Astrocyte of the hippocampus (primary cell): ENCODE data around the gene INPP5B.

Experiments
- DNase-seq: peaks from one replicate; pipeline ENCODE4 v3.0.0; 2011; ENCODE audit warnings: low read depth, low spot score

INPP5B gene

DNA sequence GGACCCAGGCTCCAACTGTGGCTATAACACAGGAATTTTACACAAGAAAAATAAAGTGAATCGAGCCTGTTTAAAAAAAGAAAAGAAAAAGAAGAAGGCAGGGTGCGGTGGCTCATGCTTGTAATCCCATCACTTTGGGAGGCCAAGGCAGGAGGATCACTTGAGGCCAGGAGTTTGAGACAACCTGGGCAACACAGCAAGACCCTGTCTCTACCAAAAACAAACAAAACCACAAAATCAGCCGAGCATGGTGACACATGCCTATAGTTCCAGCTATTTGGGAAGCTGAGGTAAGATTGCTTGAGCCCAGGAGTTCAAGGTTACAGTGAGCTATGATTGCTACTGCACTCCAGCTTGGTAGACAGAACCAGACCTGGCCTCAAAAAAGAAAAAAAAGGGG is 105.2 kb downstream of the INPP5B start:
- no peak for DNase-seq

DNA sequence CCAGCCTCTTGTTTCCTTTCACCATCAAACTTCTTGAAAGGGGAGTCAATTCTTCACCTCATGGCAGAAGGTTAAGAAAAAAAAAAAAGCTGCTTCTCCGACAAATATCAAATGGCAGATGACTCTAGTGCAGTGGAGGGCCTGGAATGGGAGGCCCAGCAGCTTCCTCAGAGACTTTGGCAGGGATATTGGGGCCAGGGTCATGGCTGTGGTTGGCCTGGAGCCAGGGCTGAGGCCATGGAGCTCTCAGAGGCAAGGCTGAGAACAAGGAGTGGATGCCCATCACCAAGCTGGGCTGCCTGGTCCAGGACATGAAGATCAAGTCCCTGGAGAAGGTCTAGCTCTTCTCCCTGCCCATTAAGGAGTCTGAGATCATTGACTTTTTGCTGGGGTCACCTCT is 106.1 kb downstream of the INPP5B start:
- no peak for DNase-seq

- DNase-seq: no peak
Observed at GRCh38 chr1:37839676-37840075, 107.2 kb downstream of the INPP5B start.

DNA sequence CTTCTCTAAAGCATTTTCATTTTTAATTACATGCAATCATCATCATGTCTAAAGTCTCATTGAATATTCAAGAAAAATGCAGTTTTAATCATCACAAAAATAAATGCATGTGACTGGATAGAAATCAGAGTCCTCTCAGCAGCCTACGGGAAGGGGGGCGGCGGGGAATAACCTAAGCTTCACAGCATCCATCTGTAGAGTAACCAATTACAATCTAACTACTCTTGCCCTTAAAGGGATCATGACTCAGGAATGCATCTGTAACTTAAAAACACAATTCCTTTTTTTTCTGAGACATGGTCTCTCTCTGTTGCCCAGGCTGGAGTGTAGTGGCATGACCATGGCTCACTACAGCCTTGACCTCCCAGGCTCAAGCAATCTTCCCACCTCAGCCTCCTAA is 110.1 kb downstream of the INPP5B start:
- no peak for DNase-seq

- no peak for DNase-seq
Observed at GRCh38 chr1:37831809-37832208, 115.0 kb downstream of the INPP5B start.

- DNase-seq: peak; percentile 17
Observed at GRCh38 chr1:37831109-37831508, 115.7 kb downstream of the INPP5B start.

DNA sequence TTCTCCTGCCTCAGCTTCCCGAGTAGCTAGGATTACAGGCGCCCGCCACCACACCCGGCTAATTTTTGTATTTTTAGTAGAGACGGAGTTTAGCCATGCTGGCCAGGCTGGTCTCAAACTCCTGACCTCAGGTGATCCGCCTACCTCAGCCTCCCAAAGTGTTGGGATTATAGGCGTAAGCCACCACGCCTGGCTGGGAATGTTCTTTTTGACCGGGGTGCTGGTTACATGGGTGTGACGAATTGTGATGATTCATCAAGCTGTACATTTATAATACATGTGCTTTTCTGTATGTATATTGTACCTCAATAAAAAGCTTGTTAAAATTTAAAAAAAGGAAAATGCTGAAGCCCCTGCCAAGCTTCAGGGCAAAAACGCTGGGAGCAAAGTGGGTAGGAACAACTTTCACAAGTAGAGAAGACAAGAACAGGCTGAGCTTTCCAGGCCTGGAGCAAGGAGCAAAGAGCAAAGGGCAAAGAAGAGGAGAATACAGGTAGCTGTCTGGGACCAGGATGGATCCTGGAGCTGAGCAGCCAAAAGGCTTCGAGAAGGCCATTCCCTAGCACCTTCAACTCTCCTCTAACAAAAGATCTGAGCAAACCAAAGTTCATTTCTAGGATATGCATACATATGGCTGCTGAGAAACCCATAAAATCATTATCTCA is 118.3 kb downstream of the INPP5B start:
- no peak for DNase-seq

GRCh38 chr1:37825506-37825905 is 121.3 kb downstream of the INPP5B start:
- DNase-seq: no peak

DNA sequence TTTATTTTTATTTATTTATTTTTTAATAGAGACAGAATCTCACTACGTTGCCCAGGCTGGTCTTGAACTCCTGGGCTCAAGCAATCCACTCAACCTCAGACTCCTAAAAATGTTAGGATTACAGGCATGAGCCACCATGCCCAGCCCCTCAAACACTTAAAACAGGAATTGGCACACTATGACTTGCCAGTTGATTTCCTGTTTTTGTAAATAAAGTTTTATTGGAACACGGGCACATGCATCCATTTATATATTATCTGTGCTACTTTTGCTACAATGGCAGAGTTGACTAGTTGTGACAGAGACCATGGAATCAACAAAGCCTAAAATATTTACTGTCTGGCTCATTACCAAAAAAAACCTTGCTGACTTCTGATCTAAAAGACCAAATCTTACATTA is 122.9 kb downstream of the INPP5B start:
- no peak for DNase-seq

DNA sequence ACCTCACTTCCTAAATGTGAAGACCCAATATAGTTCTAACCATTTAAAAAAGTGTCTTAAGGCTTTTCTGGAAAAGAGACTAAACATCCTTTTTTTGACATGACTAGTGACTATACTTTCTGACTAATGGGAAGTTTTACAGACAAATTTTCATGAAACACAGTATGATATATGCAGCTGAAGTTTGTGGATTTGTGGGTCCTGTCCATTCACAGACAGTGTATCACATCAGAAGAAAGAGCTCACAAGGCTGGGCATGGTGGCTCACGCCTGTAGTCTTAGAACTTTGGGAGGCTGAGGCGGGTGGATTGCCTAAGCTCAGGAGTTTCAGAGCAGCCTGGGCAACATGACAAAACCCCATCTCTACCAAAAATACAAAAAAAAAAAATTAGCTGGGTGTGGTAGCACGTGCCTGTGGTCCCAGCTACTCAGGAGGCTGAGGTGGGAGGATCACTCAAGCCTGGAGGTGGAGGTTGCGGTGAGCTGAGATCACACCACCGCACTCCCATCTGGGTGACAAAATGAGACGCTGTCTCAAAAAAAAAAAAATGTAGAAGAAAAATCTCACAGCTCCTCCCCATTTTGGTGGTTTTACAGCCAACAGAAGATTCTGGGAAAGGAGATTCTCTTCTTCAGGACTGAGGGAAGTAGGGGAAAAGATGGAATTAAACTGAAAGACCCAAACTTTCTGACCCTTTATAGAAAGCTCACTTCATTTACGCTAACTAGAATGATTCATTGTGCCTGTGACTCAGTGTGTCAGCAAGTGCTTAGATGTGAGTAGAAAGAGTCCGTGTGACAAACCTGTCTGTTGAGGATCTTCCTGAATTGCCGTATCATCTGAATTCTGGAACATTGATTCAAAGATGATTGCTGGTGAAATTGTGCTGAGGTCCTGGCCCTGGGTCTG is 123.7 kb downstream of the INPP5B start:
- peak; percentile 25 for DNase-seq

DNA sequence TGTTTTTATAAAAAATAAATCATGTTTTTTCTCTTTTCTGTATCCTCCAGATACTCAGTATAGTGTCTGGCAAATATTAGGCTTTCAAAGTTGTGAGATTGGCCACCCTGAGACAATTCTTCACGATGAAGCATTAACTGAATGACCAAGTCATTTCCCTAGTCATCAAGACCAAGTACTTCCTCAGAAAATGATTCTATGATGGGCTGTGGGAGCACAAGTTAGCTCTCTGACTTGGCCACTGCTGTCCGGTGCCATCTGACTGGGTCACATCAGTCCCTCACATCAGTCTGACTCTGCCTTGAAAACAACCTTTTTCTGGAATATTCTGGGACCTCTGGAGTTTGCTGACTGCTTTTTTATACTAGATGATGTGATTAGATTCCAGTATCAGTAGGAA is 125.4 kb downstream of the INPP5B start:
- no peak for DNase-seq

DNA sequence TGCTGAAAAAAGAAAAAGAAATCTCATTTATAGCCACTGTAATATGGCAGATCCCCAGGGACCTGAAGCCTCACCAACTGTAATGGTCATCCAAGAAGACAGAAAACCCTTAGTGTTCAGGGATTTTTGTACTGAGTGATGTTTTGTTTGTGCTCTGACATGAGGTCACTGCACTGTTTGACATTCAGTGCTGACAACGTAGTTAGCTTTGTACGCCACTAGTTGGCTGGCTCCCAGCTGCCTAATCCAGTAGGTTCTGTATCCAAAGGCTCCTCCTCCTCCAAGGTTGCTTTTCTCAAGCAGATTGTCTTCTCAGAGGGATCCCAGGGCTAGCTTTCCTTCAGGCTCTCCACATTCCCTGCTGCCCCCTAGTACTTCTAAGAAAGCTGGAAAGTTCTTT is 129.4 kb downstream of the INPP5B start:
- peak; percentile 50 for DNase-seq

DNA sequence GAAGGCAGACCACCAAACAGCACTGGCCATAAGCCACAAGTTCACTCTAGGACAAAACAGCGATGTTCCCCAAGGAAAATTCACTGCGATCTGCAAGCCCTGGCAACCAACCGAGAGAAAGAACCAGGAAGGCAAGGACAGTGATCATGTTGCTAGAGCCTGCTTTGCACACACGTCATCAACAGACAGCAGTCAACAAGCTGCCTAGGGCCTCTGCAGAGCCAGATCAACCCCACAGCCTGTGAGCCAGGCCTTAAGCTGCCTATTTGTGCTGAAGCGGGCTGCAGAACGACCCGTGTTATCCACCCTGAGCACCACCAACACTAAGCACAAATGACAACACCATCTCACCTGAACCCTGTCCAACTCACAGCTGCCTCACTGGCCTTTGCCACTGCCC is 132.6 kb downstream of the INPP5B start:
- DNase-seq: no peak

DNA sequence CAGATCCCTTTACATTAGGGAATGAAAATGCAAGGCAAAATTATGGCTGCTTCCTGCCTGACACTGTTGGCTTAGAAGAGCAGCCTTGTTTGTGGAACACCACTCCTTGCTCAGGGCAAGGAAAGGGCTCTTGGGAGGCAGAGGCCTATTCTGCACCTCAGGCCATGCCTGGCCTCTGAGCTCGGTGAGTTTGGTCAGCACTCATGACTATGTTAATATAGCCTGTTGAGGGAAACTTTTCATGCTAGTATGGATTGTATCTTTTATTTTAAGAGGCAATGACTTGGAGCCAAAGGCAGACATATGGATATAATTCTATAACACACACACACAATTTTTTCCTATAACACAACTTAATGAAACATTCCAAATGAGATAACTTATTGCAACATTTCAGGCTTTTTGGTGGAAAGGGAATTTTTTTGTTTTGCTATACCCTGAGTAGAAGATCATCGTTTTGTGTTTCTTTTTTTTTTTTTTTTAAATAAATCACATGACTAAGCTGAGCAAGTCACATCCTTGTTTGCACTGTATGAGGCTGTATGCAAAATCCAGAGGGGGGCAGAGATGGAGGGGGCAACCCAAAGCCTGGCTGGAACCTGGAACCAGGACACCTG is 133.2 kb downstream of the INPP5B start:
- DNase-seq: no peak

DNA sequence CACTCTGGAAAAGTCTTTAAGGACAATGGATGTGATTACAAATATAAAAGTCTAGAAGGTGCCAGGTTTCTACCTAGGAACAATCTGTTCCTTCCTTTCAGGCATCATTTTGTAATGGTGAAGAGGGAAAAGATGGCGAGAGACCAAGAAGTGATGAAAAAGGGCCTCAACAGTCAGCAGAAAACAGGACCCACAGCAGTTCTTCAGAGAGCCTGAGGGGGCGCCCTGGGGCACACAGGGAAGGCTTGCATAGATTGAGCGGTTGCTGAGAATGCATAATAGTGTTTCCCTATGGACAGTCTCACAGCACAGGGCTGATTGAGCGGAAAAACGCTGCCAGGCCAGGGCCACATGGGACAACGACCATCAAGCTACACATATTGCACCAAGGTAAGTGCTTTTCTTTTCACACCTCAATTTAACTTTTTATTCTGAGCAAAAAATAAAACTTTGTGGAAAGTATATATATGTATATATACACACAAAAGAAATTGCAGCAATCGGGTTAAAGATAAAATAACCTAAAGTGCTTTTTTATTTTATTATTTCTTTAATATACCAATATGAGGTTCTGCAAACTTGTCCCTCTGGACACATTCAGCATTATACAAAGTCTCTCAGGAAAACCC is 135.7 kb downstream of the INPP5B start:
- peak; percentile 83 for DNase-seq
